Activated gamma-delta T cell treated with anti-CD3 and anti-CD28 coated beads, Interleukin-2, amount 50 U/mL, for 16 hours (primary cell): ENCODE data around the gene ELOVL7.
"Not testable (repeated sequence)": the region's sequence is repeated elsewhere in the genome, so short reads cannot be mapped to it uniquely, and the experiment has no call there.

Source experiments
- DNase-seq: peaks from one replicate; pipeline ENCODE4 v3.0.0-alpha.2; 2020; ENCODE audit warnings: low read depth

The ELOVL7 gene

DNA sequence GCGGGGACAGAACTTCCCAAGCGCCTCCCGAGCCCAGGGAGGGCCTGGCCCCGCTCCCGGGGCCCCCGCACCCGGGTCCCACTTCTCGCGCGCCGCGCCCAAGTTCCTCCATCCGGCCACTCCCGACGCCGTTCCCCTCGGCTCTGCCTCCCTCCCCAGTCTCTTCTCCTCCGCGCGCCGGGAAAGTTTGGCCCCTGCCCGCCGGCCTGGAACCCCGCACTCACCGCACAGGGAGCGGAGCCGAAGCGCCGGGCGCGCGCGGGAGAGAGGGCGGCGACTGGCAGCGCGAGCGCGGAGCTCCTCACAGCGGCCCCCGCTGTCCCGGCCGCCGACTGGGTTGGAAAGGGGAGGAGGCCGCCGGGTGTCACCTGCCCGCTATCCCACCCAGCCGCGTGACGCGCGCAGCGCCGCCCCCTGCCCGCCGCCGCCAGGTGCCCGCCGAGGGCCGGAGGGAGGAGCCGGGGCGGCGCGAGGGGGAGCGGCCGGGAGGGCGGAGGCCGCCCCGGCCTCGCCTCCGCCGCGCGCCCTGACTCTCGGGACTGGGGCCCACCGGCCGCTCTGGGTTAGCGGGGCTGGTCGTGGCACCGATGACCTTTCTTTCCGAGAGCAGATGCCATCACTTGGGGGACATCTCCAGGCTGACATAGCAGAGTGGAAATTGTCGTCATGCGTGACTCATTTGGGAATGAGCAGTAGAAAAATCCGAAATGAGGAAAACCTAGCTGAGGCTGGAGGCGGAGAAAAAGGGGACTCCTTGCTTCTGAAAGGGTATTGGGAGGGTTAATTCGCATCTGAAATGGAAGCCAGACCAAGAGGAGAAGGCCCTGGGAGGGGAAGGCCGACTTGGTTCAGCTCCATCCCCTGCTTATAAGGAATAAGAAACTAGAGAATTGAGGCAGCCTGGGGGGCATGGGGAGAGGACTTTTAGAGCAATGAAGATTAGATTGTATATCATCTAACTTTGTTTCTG, at the start of gene ELOVL7:
TSS of gene ELOVL7 (minus strand) at position 334 of the 970 bp plus-strand sequence. CDS start 56,872 bp downstream, outside the sequence.
- DNase-seq = no peak

GRCh38 chr5:60893521-60893920, 49.5 kb upstream of the ELOVL7 start:
- no peak for DNase-seq

DNA sequence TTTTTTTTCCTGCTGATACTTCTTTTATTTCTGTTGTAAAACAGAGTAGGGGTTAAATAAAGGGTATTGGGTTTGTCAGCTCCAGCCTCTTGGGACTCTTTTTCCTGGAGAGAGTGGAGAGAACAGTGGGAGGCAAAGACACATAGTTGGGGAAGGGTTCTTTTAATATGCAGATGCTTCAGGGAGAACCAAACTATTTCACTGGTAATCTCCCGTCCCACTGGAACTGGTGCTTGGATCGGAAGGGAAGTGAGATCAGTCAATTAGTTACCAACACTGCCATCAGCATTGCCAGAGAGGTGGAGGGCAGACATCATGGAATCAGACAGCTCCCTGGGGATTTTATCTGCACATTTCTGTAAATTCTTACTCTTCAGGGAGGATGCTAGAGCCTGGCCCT, 47.6 kb upstream of the ELOVL7 start:
- DNase-seq = no peak

DNA sequence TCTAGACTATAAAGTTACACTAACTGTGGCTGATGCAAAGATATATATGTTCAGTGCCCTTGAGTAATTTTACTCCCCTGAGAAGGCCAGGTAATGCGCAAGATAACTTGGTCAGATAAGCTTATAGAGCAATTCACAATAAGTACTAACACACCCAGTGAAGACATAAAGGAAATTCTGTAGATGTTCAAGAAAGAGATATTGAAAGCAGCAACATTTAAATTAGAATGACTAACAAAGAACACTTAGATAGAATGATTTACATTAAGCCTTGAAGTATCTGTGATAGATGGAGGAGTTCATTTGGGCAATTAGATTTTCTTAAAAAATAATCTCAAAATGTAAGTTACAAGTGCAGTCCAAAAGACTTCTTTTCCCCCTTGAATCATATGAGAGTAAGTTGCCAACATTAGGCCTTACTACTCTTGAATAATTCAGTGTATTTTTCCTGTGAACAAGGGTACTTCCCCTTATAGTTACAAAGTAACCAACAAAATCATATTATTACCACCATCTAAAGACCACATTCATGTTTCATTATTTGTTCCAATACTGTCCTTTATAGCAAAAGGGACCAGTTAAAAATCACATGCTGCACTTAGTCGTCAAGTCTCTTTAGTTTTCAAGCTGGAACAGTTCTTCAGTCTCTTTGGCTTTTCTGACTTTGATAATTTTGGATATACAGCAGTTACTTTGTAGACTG, 44.4 kb upstream of the ELOVL7 start:
- DNase-seq = no peak

DNA sequence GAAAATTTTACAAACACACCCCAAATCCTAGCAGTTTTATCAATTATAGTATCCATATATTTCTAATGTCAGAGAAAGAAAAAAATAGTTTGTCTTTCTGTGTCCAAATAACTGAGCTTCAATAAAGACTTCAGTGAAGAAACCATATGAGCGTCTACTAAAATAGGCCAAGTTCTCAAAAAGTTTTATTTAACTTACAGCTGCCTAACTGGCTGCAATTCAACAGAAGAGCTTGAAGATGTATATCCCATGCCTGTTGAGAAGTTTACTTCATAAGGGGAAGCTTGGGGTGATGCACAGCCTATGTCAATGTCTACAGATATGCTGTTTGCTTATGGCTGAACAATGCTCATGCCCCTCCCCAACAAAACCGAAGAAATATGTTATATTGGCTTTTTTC, 43.7 kb upstream of the ELOVL7 start:
- DNase-seq = no peak

DNA sequence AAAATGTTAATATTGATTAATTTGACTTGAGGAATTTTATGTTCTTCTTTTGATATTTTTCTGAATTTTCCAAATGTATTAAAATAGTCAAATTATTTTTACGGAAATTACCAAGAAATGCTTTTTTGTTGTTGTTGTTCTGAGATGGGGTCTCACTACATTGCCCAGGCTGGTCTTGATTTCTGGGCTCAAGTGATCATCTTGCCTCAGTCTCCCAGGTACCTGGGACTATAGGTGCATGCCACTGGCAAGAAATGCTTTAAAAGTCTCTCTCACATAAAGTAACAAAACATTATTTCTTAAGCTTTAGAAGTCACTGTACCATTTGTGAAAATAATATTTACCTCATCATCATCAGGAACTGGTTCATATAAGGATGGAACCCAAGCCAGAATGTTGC, 43.0 kb upstream of the ELOVL7 start:
- no peak for DNase-seq

GRCh38 chr5:60886158-60886557, 42.1 kb upstream of the ELOVL7 start:
- no peak for DNase-seq

DNA sequence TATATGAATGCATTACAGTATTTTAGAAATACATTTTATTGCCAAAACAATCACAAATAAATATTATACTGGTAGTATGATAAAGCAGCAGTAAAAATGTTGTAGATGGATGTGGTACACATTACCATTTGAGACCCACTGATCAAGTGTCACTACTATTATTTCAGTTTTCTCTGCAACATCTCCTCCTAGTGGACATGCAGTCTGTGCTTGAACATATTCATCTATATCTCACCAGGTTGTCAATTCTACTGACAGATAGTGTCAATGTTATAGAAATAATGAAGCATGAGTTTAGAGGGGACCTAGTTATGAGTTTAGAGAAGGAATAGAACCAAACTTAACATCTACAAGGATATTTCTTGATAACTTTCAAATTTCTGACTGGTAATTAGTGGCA, 39.2 kb upstream of the ELOVL7 start:
- DNase-seq = no peak

DNA sequence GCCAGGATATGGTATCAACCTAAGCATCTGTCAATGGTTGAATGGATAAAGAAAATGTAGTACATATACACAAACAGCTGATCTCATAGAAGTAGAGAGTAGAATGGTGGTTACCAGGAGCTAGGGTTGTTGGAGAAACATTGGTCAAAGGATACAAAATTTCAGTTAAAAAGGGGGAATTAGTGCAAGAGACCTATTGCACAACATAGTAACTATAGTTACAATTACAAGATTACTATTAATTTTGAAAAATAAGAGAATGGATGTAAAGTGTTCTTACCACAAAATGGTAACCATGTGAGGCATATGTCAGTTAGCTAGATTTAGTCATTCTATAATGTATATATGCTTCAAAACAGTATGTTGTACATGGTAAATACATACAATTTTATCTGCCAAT, 28.8 kb upstream of the ELOVL7 start:
- no peak for DNase-seq

- no peak for DNase-seq
Observed at GRCh38 chr5:60870857-60871256, 26.8 kb upstream of the ELOVL7 start.

- DNase-seq = not testable (repeated sequence)
Observed at GRCh38 chr5:60860572-60860971, 16.5 kb upstream of the ELOVL7 start.

- DNase-seq = no peak
Observed at GRCh38 chr5:60856066-60856465, 12.0 kb upstream of the ELOVL7 start.

DNA sequence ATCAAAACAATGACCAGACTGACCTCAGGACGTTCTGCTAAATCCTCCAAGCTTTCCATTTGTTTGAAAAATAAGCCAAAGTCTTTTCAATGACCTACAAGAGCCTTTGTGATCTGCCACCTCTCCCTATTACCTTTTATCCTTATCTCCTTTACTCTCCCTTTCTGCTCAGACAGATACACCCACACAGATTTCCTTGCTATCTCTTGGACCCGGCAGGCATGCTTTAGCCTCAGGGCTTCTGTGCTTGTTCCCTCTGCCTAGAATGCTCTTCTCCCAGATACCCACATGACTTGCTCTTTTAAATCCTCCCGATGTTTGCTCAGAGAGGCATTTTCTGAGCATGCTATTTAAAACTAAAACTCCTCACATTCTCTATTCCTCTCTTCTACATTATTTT, 8.9 kb upstream of the ELOVL7 start:
- no peak for DNase-seq

DNA sequence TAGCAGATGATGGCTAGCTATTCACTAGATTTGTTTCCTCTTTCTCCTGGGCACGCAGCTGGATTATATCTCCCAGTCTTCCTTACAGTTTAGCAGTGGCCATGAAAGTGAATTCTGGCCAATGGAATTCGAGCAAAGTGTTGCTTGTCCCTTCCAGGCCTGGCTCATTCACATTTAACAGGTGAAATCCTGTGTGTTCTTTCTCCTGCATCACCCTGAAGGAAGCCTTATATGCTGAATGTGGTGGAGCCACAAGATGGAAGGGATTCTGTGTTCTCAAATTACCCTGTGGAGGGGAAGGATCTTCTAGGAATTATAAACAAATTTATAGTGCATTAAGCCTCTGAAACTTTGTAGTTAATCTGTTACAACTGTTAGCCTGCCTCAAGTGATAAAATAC, 8.2 kb upstream of the ELOVL7 start:
- no peak for DNase-seq

DNA sequence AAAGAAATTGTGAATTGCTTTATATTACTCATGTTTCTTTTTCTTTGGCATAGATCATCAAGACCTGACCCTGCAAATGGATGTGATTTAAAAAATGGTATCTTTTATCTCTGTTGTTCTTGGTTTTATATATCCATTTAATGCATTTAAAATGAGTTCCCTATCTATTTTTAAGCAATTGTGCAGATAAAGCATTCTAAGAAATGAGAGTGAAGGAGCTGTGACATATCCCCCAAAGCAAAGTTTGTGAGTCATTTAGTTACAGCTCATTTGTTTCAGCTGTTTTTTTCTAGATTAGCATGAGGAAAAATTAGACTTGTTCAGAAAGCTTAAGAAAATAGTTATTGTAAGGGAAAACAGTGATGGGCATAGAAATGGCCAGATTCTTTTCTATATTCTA, 7.6 kb upstream of the ELOVL7 start:
- DNase-seq = no peak

GRCh38 chr5:60846298-60846697, 2.2 kb upstream of the ELOVL7 start:
- no peak for DNase-seq

GRCh38 chr5:60843386-60843935, 608 bp downstream of the ELOVL7 start:
- no peak for DNase-seq

DNA sequence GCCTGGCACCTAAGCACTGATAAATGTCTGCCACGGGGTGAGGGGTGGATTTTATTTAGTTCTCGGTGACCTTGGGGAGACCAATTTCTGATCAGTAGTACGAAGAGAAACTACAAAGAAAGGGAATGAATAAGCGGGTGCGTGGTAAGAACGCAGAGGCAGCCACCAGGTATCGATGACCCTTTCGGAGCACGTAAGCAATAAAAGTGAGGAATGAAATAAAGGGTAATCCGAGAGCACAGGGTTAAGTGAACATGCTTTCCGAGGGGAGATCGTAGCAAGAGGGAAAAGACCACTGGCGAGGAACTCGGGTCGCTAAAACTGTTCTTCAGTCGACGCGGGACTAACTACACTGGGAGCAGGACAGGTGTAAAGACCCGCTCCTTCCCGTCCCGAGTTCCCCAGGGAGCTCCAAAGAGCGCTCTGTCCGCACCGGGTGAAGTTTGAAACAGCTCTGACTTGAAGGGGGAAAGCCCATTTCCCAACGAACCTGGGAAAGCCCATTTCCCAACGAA, 1.1 kb downstream of the ELOVL7 start:
- DNase-seq = no peak

DNA sequence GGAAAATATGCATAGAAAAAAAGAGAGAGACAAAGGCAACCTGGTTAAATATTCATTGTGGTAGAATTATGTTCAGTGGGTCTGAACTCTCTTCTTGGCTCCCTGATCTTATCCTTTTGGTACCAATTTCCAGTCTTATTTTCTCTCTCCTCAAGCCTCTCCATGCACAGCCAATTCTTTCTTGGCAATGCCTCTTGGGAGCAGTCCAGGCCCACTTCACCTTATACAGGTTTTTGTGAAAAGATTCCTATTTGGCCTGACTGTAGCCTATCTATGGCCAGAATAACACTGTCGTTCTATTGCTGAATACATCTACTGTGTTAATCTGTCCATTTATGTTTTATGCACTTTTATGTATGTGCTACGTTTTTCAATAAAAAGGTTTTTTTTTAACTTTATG, 2.7 kb downstream of the ELOVL7 start:
- DNase-seq = no peak

DNA sequence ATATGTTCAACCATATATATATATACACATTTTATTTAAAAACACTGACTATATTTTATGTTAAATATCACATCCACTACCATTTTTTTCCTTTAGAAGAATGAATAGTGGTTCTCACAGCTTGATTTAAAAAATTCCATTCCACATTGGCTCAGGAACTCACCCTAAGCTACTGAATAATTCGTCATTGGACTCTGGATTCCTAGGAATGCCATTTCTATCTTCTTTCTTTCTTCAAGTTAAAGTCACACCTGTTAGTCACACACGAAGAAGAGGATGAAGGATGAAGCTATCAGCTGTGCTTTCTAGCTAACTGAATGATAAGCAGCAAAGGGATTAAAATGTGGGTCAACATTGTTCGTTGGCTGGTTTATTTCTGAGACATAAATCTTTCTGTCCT, 7.9 kb downstream of the ELOVL7 start:
- DNase-seq = no peak

DNA sequence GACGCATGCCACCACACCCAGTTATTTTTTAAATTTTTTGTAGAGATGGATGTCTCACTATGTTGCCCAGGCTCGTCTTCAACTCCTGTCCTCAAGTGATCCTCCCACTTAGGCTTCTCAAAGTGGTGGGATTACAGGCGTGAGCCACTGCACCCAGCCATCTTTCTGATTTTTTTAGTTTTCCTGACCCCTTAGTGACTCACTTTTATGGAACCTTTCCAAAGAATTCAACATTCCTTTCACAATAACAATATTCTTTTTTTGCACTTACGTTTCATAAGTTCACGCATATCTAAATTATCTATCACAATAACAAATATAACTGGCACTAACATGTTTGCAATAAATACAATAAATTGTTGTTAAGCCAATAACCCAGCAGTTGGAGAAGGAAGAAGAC, 8.5 kb downstream of the ELOVL7 start:
- no peak for DNase-seq

DNA sequence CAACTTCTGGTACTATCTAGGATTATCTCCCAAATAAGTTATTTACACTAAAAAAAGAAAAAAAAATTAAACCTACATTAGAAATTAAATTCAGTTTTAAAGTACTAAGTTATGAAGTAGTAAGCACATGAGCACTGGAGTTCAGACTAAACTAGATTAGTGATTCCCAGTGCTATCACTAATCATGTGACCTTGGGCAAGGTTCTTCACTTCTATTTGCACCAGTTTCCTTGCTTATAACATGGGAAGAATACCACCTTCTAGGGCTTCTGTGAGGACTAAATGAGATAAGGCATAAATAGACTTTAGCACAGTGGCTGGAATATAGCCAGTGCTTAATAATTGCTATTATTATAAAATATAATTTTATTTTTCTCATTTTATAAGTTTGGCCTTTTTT, 10.5 kb downstream of the ELOVL7 start:
- no peak for DNase-seq
